Fibroblast of upper back skin (primary cell): ENCODE measurements around the gene GABBR2.
A peak's percentile ranks its signal among the peaks of the same experiment; 100 is the strongest.

Experiments
- DNase-seq: peaks from one replicate; pipeline ENCODE4 v3.0.0-alpha.2; 2013

Gene GABBR2

DNA sequence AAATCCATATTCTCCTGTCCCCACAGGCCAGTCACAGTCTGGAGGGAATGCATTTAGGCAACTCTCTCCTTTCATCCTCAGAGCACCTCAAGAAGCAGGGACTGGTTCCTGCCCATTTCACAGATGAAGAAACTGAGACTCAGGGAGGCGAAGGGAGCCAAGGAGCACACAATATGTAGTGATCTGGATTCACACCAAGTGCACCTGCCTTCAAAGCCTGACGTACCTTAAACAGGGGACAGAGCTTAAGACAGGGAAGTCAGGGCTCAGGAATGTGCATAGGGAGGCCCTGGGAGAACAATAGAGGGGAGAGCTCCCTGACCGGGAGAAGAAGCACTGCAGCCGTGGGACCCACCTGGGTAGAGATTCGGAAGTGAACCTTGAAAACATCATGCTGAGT, 83.0 kb downstream of the GABBR2 start:
- DNase-seq, result no peak

DNA sequence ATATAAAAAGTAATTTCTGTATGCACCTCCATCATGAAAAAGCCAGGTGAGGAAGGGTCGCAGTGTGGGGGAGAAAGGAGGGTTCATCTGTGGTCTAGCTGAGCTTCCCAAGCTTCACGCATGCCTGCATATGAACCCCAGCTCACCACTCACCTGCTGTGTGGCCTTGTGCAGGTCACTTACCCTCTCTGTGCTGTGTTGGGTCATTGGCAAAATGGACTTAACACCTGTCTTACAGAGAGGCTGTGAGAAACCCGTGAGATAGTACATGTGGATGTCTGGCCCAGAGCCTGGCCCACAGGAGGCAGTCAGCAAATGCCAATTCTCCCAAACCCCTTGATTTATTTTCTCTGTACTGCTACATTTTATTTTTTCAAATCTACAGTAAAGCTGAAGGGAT, 88.9 kb downstream of the GABBR2 start:
- DNase-seq, result no peak

DNA sequence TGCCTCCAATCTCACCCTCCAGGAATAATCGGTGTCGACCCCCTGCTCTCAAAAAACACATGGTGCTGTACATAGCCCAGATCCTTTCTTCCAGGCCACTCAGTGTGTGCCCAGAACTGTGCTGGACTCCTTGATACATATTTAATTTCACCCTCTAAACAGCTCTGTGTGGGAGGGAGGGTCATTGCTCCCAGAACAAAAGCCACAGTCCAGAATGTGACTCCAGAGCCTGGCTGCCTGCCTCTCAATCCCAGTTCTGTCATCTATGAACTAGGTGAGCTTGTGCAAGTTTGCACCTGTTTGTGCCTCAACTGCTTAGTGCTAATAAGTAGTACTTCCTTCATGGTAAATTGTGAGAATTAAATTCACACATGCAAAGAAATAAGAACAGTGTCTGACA, 93.1 kb downstream of the GABBR2 start:
- no peak for DNase-seq

DNA sequence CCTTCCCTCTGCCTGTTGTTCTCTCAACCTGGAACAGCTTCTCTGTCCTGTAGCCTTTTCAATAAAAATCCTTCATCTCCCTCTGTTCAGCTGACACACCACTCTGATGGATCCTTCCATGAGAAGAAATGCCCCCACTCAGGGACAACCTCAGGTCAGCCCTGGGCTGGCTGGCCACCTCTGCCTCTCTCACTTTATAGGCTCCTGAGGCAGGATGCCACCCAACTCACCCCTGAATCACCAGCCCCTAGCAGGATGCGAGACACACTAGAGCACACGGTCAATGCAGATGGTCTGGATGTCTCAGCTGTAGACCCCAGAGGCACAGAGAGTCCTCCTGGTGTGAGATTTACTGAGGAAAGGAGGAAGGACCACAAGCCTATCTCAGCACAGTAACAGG, 93.8 kb downstream of the GABBR2 start:
- DNase-seq, result no peak

DNA sequence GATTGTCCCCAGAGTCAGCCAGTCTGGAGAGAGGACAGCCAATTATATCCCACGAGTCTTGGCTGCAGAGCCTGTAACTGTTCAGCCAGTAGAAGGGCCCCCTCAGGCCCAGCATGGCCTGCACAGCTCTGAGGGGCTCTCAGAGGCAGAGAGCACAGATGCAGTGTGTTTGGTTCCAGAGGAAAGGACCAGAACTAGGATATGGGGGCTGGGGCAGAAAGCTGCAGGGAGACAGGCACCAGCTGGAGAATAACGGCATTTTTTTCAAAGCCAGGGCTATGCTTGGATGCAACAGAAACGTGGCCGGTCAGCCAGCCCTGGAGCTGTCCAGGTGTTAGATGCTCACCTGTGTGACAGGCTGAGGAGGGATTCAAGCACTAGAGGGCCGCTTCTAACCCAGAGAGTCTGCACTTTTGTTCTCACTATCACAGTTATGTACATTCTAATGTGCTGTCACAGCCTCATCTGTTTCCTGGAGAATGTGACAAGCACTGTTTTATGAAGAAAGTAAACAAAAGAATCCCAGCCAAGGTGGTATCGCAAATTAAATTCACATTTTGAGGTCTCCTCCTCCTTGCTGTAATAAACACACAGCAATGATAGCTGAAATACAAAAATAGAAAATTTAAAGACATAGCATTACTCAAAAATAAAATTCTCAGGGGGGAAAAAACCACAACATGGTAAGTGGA, 96.5 kb downstream of the GABBR2 start:
- no peak for DNase-seq

DNA sequence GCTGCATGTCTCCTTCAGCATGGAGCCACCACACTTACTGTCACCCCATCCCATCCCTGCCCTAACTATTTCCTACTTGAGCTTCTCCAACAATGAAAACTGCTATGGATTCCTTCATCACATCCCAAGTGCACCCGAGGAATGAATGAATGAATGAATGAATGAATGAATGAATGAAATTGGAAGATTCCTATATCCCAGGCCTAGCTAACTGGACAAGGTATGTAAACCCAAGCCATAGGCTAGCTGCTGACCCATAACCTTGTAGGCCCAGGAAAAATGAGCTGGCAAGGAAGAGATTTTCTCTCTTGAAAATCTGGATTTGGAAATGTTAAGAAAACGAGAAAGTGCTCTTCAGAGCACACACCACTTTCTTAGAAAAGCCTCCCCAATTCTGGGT, 97.4 kb downstream of the GABBR2 start:
- no peak for DNase-seq

DNA sequence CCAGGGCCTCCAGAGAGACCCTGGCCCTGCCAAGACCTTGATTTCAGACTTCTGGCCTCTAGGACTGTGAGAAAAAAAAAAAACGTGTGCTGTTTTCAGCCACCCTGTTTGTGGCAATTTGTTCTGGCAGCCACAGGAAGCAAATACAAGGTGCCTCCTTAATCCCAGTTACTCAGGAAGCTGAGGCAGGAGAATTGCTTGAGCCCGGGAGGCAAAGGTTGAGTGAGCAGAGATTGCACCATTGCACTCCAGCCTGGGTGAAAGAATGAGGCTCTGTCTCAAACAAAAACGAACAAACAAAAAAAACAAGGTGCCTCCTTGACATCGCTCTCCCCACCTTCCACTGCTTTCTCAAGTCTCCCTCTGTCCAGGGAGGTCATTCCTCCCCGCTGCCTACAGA, 98.0 kb downstream of the GABBR2 start:
- DNase-seq, result no peak

DNA sequence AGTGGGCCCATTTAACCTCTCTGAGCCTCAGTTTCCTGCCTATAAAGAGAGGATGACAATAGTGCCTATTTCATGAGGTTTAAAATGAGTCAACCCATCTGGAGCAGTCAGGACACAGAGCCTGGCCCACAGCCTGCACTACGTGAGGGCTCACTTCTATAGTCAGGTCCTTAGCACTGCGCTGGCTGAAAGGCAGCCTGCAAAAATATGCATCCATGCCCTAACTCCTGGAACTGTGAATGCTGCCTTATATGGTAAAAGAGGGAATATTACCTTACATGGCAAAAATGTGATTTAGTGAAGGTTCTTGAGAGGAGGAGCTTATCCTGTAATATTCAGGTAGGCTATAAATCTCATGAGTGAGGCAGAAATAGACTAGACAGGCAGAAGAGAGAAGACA, 98.5 kb downstream of the GABBR2 start:
- peak; percentile 17 for DNase-seq

DNA sequence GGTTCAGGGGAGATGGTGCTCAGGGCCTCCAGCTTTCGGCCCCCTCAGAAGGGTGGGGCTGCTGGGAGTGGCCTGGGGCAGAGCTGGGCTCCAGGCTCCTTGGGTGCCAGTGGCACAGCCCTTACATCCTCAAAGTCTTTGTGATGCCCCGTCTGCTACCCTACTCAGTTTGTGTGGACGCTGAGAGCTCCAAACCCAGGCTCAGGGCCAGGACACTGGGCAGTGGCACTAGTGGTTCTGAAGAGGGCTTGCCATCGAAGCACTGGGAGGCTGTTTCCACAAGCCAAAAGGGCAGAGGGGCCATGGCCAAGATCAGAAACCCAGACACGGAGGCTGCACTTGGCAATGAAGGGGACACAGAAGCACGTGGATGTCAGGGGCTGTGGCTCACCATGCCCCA, 99.1 kb downstream of the GABBR2 start:
- no peak for DNase-seq

DNA sequence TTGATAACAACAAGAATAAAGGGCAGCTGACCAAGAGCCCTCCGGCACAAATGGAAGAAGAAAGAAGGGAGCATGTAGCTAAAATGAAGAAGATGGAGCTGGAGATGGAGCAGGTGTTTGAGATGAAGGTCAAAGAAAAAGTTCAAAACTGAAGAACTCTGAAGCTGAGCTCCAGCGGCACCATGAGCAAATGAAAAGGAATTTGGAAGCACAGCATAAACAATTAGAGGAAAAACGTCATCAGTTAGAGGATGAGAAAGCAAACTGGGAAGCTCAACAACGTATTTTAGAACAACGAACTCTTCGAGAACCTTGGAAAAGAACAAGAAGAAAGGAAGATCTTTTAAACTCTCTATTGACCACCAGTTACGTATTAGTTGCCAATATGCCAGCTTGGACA, 100.9 kb downstream of the GABBR2 start:
- no peak for DNase-seq

DNA sequence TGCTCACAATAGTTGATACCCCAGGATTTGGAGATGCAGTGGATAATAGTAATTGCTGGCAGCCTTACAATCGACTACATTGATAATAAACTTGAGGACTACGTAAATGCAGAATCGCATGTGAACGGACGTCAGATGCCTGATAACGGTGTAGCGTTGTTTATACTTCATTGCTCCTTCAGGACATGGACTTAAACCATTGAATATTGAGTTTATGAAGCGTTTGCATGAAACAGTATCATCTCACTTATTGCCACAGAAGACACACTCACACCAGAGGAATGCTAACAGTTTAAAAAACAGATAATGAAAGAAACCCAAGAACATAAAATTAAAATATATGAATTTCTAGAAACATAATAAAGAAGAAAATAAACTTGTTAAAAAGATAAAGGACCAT, 101.6 kb downstream of the GABBR2 start:
- DNase-seq, result no peak

DNA sequence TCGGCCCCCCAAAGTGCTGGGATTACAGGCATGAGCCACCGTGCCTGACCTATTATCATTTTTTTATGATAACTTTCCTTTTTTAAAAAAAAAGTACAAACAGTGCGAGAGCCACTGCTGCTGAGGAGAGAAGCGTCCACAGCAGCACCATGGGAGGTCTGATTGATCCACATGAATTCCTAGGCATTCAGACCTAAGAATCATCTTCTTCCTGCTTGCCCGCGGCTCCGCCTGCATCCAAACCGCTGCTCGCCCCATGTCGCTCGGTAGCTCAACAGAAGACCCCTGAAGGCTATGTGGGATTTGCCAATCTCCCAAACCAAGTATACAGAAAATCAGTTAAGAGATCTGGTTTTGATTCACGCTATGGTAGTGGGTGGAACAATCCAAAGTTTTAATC, 102.0 kb downstream of the GABBR2 start:
- DNase-seq, result no peak

DNA sequence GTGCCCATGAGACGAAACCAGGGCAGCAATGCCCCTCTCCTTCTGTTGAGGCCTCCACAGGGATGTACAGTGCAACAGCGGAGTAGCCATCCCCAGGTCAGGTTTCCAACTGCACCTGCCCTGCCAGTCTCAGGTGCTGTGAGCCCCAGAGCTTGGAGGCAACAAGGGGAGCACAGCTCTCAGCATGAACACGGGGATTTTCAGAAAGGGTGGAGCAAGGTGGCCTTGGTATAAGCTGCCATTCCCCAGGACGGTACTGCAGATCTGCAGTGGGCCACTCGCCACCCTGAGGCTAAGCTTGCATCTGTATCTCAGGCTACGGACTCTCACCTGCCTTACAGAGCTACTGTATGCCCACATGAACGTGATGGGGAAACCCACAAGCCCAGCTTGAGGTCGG, 103.6 kb downstream of the GABBR2 start:
- no peak for DNase-seq

DNA sequence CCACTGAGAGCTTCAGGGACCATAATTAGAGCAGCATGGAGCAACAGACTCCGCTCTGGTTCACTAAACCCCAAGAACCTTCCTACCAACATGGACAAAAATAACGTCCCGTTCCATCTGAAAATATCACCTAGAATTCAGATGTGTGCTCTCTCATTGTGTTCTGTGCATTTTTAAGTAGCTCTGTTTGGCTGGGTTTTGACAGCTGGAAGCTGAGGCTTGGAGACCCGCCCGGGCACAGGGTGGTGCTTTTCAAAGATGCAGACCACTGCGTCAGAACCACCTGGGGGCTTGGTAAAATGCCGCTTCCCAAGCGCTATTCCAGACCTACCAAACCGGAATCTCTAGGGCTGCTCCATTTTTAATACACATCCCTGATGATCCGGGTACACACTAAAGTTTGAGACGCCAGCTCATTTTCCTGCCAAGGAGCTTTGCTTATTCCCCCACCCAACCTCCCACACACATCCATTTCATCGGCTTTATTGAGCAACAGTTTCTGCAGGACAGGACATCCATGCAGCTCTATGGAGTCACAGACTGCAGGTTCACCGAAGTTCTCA, 104.8 kb downstream of the GABBR2 start:
- no peak for DNase-seq

DNA sequence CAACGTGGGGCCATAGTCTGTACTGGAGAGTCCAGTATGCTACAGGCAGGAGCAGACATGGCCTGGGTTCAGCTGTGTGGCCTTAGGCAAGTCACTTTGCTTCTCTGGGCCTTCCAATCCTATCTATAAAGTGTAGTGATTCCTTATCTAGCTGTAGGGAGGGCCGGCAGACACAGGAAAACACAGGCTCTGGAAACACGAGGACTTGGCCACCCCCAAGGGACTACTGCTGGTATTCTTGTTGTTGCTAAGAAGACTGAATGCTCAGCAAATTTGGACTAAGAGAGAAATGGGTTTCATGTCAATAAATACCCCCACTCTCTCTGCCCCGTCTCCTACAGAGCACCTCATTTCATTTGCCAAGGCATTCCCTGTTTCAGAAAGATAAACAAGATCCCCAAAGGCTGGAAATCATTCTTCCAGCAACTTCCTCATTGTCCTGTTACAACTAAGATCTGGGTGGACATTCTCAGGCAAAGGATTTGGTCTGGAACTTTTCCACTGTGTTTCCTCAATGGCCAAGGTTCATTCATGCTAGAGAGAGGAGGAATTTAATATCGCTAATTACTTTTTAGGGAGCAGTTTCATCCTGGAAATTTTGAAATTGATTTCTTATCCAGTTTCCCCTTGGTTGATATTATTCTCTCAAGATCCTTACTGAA, 105.8 kb downstream of the GABBR2 start:
- DNase-seq, result no peak

DNA sequence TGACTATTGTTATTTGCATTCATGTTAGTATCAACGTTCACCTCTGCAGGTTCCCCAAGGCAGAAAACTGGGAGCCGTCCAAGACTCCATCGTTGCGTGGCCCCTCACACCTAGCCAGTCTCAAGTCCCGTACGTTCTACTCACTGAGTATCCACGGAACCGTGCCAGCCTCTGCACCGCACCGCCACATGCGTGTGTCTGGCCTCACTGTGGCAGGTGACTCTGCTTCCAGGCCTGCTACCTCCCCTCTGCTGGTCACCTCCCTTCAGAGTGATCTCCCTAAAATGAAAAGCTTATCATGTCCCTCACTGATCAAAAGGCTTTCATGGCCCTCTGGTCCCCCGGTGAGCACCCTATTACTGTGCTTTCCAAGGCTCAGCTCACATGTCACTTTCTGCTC, 108.1 kb downstream of the GABBR2 start:
- DNase-seq, result no peak

DNA sequence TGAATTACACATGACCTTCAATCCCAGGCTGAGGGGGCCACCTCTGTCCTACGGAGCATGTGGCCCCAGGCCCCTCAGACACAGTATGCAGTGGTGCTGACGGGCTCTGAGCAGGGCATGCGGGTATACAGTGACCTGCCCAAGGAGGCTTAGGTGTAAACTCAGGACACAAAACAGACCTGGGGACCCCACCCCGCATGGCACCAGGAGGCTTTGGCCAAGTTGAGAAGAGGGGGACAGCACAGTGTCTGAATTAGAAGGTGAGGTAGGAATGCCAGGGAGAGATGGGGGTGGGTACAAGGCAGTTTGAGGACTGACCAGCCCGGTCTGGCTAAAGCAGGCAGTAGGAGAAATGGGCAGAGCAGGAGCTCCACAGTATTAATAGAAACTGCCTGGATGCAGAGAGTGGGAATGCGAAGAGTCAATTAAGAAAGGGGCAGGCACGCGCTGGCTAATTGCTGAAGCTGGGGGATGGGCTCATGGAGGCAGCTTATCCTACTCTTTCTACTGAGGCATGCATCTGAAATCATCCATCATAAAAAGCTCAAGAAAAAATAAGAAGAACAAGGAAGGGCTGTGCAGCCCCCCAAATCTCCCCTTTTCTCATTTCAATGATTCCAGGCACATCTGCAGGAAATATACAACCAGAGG, 109.0 kb downstream of the GABBR2 start:
- DNase-seq, result no peak

DNA sequence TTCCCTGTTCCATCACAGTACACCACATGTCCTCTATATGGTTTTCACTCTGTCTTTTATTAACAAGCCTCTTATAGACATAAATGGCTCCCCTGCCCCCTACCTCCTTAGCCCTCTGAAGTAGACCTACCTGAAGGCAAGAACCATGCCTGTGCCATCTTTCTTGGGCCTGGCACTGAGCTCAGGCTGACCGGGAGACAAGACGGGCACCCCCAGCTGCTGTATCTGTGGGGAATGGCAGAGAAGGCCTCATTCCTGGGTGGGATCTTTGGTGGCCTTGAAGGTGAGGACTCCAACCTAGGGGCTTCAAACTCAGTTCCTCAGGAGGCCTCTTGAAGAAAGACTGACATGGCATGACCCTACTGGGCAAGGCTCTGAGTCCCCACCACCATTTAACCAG, 109.9 kb downstream of the GABBR2 start:
- no peak for DNase-seq

DNA sequence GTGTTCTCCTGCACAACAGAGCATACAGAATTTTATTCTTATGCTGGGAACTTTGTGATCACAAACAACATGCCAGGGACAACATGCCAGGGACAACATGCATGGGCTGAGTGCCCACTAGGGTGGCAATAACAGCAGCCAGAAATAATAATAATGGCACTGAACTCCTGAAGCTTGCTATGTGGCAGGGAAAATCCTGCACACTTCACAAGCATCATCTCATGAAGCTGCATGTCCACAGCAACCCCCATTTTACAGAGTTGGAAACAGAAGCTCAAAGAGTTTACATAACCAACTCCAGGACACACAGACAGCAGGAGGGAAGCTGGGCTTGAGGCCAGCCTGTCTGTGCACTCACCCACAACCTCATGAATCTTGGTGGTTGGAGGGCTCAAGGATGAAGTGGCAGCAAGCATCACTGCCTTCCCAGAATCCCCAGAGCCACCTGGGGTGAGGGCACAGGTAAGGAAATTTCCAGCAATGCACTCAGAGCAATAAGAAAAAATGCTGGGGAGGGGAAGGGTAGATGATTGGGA, 111.4 kb downstream of the GABBR2 start:
- DNase-seq, result no peak

DNA sequence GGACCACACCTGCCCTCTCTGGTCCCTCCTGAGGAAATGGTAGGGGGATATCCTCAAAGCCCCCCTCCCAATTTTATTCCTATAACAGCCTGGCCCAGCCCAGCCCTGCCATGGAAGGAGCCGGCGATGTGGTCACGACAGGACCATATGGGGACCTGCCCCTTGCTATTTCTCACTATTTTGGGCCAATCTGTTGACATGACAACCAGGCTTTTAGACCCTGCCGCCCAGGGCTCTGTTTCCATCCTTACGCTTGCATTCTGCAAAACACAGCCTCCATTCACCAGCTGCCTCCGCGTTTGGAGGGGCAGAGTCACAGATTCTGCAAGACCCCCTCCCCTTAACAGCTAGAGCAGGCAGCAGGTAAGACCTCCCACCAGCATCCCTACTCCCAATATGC, 112.2 kb downstream of the GABBR2 start:
- DNase-seq, result no peak

DNA sequence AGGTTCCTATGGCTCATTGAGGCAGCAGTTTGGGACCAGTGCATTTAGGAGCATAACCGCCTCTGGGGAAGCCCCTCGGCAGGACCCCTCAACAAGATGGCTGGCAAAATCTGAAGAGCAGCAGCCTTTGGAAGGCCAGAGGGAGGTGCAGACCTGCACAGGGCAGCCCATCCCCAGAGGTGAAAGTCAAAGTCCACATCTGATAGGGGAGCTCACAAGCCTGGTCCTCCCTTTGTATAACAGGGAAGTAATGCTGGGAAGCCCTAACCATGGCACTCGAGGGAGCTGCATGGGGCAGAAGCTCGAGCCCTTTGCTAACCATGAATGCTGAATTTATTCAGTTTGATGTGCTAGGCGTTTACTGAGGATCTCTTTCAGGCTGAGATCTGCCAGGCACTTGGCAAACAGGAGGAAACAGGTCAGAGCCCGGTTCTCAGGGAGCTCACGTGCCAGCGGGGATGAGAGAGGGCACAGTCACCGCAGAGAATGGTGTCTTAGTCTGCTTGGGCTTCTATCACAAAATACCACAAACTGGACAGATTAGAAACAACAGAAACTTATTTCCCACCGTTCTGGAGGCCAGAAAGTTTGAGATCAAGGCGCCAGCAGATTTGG, 114.1 kb downstream of the GABBR2 start:
- DNase-seq, result no peak

DNA sequence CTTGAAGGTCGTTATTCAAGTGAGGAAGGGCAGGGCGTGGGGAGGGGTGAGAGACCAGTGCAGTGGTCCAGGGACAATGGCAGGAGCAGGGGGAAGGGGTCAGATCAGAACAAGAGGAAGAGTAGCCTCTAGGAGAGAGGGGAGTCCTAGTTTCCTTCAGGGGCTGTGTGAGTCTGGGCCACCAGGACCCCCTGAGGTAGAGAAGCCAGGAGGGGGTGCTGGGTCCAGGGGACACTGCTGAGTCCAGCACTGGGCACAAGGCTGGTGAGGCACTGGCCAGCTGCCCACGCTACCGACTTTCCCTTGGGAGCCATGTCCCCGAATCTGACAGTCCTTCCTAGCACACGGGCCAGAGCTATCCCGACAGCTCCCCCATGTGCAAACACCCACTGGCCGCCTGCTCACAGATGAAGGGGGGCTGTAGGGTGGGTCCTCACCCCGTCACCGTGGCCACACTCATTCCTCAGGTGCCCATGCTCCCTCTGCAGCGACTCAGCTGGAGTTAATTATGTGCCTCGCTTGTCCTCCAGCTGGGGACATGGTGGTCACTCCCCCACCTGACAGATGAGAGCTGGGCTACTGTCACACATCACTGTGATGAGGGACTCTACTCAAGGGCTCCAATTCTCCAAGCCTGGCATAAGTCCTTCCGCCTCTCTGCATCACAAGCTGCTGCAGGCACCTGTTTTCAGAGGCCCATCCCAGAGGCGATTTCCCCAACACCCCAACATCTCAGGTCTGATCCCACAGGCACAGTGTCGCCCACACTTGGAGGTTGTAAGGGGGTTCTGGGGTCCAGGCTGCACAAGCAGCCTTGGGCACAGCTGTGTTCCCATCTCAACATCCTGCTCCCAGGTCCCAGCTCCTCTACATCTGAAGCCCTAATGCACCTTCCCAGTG, 115.1 kb downstream of the GABBR2 start:
- DNase-seq, result no peak
